A172 (cell line): ENCODE data around the gene TMEM11. TPM values are rescaled to one million over a fixed set of nuclear protein-coding genes. Genes with fewer than 3 reads are reported as not detected.
A peak's percentile ranks its signal among the peaks of the same experiment; 100 is the strongest.

Source experiments
- DNase-seq: peaks from one replicate; pipeline ENCODE4 v3.0.0-alpha.2; 2015; ENCODE audit warnings: low spot score
- total RNA-seq: library from RNA; depleted of rRNA; stranded (reverse); fragments of >200 nt; shearing (Covaris generic); gene quantifications from 2 replicates; pipeline ENCODE4 v1.2.3, GENCODE V29; 2014; rRNA removed

TMEM11 gene, protein sequence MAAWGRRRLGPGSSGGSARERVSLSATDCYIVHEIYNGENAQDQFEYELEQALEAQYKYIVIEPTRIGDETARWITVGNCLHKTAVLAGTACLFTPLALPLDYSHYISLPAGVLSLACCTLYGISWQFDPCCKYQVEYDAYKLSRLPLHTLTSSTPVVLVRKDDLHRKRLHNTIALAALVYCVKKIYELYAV
- 38.0 and 41.7 TPM in 2 replicates for total RNA-seq

DNA sequence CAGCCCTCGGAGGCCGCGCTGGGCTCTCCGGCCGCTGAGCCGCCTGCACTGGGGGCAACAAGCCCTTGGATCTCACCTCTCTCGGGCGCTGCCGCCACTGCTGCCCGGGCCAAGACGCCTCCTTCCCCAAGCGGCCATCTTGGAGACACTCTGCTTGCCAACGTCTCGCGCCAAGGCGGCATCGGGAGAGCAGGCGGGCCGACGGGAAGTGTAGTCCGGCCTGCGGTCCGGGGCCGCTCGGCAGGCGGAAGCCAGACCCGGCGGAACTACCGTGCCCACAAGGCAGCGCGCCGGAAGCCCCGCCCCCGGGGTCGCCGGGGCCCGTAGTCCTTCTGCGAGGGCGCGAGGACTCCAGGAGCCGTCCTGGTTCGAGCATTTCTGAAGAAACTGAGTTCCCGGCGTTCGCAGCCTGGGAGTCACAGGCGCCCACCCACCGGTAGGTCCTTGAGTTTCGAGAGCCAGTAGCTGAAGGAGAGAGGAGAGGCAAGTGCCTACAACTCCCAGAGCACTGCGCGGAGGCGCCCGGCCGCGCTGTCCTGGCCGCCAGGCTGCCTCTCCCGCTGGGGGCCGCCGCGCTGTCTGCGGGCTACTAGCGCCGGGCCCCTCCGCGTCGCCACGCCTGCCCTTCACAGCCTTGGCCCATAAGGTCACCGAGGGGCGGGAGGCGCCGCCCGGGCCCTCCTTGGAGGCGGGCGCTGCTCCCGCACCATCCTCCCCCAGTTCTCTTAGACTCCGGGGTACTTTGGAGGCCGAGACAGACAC is at the start of gene TMEM11:
TSS of gene TMEM11 (minus strand) at position 147 of the 762 bp plus-strand sequence. CDS start at position 138, 9 bp downstream.
- peak; percentile 88 for DNase-seq

DNA sequence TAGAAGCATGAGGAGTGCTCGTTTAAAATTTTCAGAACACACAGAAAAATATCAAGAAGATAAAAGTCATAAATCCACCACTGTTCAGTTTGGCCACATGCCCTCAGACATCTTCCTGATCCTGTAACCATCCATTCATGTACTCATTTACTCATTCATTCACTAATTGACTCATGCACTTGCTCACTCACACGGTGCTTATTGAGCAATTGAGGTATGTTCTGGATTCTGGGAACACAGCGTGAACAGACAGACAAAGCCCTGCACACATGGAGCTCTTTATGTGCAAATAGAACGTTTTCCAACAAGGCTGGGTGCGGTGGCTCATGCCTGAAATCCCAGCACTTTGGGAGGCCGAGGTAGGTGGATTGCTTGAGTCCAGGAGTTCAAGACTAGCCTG is 49.4 kb upstream of the TMEM11 start:
- DNase-seq = no peak

DNA sequence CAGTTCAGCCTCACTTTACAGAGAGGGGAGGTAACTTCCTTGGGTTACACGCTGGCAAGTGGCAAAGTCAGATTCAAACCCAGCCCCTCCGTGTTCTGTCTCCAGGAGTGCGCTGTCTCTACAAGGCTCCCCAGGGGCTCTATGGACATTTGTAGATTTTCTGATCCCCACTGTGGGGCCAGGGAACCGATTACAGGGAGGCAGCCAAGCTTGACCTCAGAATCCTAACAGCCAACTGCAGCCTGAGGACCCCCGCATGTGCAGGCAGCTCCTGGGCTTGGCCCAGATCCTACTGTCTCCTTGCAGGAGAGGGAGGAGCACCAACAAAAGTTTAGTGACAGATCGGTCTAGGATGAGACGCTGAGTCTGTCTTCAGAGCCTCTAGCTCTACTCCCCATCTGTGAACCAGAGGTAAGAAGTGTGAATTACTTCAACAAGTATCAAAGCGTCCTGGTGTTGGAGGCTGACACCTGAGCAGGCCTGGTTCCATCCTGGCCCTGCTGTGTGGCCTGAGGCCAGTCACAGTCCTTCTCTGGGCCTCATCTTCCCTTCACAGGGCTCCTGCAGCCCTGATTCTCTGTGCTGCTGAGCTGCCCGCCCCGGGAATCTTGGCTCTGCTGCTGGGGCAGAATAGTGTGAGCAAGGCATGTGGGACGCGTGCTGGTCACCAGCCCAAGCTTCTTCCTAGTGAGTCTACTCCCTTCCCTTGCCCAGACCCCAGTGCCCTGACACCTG is 48.5 kb upstream of the TMEM11 start:
- DNase-seq = no peak

DNA sequence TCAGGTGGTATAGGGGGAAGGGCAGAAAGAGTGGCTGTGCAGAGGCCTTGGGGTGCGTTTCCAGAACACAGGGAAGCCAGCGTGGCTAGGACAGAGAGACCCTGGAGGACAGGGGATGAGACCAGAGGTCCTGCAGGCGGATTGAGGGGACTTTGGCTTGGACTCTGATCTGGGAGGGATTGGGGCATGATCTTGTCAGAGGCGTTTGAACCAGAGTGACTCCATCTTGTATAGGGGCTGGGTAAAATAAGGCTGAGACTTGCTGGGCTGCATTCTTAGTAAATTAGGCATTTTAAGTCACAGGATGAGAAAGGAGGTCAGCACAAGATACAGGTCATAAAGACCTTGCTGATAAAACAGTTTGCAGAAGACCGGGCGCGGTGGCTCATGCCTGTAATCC is 44.6 kb upstream of the TMEM11 start:
- no peak for DNase-seq

DNA sequence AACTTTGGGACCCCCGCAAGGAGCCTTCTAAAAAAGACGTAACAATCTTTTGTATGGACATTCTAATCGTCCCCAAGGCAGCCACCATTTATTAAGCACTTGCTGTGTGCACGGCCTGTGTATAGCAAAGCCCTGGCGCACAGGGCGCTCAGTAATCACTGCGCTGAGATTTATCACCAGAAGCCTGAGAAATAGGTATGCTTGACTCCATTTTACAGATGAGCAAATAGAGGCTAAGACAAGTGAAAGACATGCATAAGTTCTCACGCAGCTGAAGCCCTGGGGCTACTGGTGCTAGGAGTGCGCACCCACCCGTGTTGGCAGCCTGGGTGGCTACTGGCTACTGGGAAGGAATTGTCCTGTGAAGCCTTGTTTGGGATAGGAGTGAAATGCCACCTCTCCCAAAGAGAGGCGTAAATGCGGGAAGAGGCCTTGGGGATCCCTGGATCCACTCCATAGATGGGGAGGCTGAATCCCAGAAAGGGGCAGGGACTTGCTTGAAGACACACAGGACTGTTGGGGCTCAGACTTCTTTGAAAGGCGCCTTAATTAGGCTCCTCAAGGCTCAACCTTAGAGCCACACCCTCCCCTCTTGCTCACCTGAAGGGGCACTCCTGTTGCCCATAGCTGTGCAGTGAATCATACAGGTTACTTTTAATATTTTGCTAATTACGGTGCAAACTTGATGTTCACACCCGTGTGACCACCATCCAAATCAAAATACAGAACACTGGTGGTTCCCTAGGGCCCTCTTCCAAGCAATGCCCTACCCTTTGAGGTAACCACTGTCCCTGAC is 39.9 kb upstream of the TMEM11 start:
- no peak for DNase-seq

DNA sequence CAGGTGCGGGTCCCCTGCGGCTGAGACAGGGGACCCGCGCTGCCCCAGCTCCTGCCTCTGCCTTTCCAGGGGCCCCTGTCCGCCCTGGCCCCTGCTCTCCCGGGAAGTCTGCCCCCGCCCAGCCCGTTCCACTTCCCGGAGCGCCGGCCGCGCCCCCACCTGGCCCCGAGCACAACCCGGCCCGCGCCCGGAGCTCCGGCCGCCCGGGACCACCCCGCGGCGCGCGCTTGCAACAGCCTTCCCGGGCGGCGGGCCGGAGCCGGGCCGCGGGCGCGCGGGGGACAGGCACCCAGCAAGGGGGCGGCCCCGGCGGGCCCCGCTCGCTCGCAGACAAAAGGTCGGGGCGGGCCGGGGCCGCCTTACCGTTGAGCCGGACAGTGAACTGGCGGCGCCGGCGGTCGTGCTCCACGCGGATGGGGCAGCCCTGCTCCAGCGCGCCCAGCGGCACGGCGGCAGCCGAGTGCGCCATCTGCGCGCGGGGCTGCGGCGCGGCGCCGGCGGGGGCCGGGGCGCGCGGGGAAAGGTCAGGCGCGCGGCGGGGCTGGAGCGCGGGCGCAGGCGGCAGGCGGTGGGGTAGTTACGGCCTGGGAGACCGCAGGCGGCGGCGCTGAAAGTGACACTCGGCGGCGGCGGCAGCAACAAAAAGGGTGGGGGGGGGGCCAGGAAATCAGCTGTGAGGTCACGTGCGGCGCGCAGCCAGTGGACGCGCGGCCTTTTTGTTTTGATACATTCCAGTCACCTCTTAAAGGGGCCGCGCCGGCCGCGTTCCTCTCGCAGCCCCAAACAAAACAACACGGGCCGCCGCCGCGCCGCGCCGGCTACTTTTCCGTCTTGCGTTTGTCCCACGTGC is 39.1 kb upstream of the TMEM11 start, which contains the start of gene NATD1:
TSS of gene NATD1 (minus strand) at position 615 of the 850 bp plus-strand sequence. CDS start at position 469, 146 bp downstream.
- DNase-seq = peak; percentile 77

DNA sequence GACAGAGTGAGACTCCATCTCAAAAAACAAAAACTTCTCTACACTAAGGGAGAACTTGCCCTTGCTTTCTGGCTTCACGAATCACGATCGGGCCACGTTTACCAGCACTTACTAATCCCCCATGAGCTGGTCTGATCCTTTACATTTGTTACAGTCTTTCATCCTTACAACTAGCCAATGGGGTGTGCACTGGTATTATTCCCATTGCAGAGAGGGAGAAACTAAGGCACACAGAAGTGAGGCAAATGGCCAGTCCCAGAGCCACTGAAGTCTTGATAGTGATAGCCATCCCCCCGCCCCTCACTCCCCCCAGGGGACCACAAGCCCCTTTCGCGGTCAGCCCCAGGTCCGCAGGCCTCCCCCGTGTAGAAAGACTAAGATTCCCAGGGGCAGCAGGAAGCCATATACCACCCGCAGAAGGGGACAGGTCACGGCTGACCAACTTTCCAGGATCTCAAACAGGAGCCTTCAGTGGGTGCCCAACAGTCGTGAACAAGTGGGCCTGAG is 38.4 kb upstream of the TMEM11 start:
- DNase-seq = no peak

DNA sequence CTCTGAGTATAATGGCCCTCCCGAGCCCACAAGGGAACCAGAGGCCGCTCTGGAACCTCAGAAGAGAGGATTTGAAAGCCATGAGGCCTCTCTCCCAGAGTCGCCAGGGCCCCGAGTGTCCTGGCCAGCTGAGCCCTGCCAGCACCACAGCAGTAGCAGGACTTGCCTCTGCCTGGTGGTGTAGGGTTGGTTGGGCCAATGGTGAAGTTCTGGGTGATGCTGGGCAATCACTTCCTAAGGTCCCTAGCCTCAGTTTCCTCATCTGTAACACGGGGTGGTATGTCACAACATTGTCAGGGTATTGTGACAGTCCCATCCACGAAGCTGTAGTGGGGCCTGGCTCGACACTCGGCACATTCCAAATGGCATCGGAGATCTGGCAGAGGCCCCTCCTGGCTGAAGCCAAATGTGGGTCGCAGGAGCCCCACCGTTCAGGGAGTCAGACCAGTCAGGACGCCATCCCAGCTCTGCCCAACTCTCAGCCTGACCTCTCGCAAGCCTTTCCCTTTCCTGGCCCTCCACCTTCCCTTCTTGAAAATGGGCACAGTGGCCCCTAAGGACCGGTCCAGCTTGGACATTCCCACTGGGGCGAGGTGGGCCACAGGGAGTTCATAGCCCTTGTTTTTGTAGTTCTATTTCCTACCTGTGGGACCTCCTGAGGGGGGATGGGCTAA is 37.5 kb upstream of the TMEM11 start:
- DNase-seq = no peak

DNA sequence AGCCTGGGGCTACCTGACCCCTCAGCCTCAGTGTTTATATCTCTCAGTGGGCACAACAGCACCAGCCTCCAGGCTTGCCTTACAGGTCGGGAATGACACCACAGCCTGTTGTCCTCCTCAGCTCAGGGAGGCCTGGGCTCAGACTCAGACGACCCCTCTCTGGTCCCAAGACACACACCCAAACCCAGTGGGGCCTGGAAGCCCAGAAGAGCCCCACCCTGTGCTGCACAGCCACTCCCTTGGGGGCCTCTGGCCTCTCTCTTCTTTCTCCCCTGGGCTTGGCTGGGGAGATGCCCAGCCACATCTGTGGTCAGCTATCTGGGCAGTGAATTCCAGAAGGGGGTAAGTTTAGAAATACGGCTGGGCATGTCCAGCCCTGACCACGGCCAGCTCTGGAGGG is 36.9 kb upstream of the TMEM11 start:
- no peak for DNase-seq

DNA sequence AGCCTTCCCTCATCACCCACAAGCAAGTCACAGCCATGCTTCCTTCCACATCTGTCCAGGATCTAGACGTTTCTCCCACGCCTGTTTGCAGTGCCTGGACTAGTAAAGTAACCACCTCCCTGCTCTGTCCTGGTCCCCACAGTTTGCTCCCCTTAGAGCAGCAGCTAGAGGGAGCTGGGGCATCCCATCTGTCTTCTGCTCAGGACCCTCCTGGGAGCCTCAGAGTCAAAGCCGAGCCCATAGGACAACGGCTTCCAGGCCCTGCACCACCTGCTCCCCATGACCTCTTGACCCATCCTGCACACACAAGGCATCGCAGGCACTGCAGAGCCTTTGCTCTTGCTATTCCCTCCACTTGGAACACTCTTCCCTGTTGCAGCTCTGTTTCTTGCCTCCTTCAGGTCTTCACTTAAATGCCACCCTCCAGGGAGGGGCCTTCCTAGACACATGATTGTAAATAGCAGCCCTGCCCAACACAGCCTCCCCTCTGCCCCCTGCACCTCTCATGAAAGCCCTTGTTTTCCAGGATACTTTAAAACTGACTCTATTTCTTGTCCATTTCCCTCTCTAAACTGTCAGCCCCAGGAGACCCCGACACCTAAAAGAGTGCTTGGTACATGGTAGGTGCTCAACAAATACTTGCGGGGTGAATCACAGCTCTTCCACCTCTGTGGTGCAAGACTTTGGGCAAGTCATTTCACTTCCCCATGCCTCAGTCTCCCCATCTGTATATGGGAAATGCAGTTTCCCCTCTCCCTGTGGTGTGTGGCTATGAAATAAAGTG is 36.2 kb upstream of the TMEM11 start:
- no peak for DNase-seq

DNA sequence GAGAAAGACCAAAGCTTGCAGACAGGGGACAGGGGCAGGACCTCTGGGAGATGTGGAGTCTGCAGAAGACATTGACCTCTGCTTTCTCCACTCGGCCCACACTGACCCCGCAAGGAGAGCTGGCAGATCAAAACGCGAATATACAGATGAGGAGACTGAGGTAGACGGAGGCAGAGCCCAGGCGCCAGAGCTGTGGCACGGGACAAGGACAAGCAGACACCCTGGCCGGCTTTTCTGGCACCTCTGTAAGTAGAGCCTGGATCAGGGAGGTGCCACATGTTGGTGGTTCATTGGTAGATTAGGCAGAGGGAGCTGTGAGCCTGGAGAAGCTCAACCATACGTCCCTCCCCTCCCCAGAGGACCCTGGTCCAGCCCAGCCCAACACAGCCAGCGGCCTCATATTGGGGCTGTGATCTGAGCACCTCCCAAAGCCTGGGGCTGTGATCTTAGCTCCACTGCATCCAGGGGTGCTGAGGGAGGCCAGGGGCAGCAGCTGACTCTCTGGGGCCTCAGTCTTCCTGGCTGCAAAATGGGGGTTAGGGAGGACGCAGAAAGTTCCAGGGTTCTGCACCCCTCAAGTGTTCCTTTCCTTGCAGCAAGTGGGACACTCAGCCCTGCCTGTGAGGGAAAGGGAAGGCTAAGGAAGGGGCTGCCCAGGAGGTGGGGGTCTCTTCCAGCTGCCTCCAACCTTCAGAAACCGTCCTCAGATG is 35.3 kb upstream of the TMEM11 start:
- no peak for DNase-seq

DNA sequence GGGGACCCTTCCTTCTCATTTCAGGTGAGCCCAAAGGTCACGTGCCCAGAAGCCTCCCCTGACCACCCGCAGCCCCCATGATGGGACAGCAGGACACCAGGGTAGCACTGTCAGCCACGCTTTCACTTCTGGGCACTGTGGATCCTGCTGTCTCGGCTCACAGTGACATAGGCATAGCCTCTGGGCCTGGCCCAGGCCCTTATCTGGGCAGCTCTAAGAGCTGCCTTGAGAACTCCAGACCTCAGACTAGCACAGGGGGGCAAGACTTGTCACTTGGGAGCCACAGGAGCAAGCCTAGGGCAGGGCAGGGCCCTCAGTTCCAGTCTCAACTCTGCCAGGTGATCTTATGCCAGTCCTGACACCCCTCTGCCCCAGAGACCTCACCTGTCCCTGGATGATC is 34.5 kb upstream of the TMEM11 start:
- DNase-seq = no peak

DNA sequence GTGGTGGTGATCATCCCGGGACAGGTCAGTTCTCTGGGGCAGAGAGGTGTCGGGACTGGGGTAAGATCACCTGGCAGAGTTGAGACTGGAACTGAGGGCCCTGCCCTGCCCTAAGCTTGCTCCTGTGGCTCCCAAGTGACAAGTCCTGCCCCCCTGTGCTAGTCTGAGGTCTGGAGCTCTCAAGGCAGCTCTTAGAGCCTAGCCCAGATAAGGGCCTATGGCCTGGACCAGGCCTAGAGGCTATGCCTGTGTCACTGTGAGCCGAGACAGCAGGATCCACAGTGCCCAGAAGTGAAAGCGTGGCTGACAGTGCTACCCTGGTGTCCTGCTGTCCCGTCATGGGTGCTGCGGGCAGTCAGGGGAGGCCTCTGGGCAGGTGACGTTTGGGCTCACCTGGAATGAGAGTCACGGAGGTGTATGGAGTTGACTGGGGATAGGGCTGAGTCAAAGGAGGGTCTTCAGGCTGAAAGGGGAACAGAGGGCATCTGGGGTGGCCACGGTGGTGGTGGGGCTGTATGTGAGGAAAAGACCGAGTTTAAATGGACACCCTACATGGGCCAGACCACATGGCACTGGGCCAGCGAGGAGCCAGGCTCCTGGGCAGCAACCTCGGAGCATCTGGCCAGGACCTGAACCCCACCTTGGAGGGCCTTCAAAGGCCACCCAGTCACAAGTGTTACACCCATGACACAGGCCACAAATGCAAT is 33.7 kb upstream of the TMEM11 start:
- no peak for DNase-seq

DNA sequence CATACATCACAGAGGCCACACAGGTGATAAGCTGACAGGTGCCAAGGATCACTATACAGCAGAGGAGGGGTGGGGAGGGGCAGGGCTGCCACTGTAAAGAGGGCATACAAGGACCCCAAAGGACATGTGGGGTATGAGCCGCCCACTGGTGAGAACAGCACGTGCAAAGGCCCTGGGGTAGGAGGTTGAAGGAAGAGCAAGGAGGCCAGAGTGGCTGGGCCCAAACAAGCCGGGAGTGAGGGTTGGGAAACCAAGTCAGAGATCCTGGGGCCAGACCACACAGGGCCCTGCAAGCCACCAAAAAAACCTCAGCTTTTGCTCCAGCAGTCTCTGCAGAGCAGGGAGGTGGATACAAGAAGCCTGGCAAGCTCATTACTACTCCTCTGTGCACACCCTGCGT is 32.7 kb upstream of the TMEM11 start:
- no peak for DNase-seq

DNA sequence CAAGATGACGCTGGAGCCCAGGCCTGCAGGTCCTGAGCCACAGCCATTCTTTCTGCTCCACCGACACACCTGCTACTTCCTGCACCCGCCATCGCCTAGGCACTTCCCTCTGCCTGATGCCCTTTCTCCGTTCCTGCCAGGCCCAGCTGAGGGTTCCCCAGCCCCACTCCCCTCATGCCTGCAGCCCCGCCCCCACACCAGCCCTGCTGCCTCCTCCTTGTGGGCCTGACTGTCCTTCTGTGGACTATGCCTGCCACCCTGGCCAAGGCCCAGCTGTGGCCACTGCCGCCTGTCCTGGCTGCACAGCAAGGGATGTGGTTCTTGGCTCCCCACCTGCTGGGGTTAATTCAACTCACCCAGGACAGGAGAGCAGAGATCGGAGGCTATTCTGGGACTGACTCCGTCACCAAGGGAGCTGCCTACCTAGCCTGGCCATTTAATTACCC is 31.7 kb upstream of the TMEM11 start:
- no peak for DNase-seq

DNA sequence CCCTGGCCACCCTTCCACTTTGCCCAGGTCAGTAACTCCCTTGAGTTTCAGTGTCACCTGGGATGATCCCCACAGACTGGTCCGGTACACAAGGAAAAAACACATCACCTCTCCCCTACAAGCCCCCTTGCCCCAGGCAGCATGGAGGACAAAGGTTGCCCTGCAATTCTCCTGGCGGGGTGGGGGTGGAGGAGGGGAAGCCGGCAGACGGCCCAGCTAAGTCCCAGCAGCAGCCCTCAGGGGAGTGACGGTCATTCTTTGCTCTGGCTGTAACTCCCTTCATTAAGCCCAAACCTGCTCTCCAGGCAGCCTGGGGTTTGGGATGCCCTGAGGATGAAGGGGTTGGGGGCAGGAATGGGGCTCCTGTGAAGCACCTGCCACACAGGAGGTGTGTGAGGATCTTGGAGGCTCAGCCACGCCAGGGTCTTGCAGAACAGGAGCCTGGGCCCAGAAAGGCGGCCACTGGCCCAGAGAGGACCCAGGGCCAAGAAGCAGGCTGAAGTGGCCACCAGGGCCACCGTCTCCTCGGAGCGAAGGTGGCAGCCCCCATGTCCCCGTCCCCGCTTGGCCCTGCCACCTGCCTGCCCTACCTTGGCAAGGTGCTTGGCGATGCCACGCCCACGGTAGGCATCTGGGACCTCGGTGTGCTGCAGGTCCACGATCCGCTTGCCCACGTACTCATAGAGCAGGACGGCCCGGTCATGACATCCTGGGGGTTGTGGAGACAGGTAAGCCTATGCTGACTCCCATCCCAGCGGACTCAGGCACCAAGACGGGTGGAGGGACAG is 29.7 kb upstream of the TMEM11 start:
- no peak for DNase-seq
